ENCODE results near the gene DDX23.

- no peak for TF ChIP-seq CTCF (IDR thresholded peaks at IDR 0.05; ENCODE audit: low read depth, low read length)
- TF ChIP-seq POLR2A (IDR thresholded peaks at IDR 0.05; ENCODE audit: extremely low read depth, insufficient read length): no peak
- TF ChIP-seq, protein P1, sequence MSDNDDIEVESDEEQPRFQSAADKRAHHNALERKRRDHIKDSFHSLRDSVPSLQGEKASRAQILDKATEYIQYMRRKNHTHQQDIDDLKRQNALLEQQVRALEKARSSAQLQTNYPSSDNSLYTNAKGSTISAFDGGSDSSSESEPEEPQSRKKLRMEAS (IDR thresholded peaks at IDR 0.05; ENCODE audit: low read depth, low read length): no peak
- TF ChIP-seq MYC (IDR thresholded peaks at IDR 0.05; ENCODE audit: low read depth, low read length): no peak
Observed at GRCh38 chr12:48889679-48890078, 37.7 kb upstream of the DDX23 start.

All from NB4 (cell line).